Smooth muscle cell of the brain vasculature (primary cell): ENCODE results near the gene RAPGEF3.

Experiments used
- DNase-seq: peaks from one replicate; pipeline ENCODE4 v3.0.0-alpha.2; 2012; ENCODE audit warnings: low read depth, low spot score

The RAPGEF3 gene

GRCh38 chr12:47791351-47791746 lies 32.7 kb upstream of the RAPGEF3 start:
- DNase-seq: no peak

- DNase-seq: no peak
These were observed 32.1 kb upstream of the RAPGEF3 start for GRCh38 chr12:47790676-47791350.

GRCh38 chr12:47789712-47790489 lies 31.2 kb upstream of the RAPGEF3 start:
- no peak for DNase-seq

- no peak for DNase-seq
These were observed 30.5 kb upstream of the RAPGEF3 start for GRCh38 chr12:47789141-47789540.

GRCh38 chr12:47787596-47788319 lies 29.1 kb upstream of the RAPGEF3 start:
- no peak for DNase-seq

GRCh38 chr12:47786662-47787280 lies 28.1 kb upstream of the RAPGEF3 start:
- DNase-seq: no peak

- no peak for DNase-seq
These were observed 27.4 kb upstream of the RAPGEF3 start for GRCh38 chr12:47785887-47786661.

- no peak for DNase-seq
These were observed 26.6 kb upstream of the RAPGEF3 start for GRCh38 chr12:47785036-47785886.

GRCh38 chr12:47783821-47784819 lies 25.4 kb upstream of the RAPGEF3 start:
- no peak for DNase-seq

GRCh38 chr12:47783024-47783755 lies 24.5 kb upstream of the RAPGEF3 start:
- DNase-seq: no peak

GRCh38 chr12:47782372-47782770 lies 23.7 kb upstream of the RAPGEF3 start:
- DNase-seq: no peak

GRCh38 chr12:47781479-47782371 lies 23.0 kb upstream of the RAPGEF3 start:
- DNase-seq: no peak

GRCh38 chr12:47779943-47780504 lies 21.3 kb upstream of the RAPGEF3 start:
- DNase-seq: no peak

GRCh38 chr12:47779301-47779942 lies 20.7 kb upstream of the RAPGEF3 start:
- peak; percentile 79 for DNase-seq

GRCh38 chr12:47778881-47779280 lies 20.2 kb upstream of the RAPGEF3 start:
- no peak for DNase-seq

GRCh38 chr12:47777741-47778558 lies 19.3 kb upstream of the RAPGEF3 start:
- no peak for DNase-seq
